ENCODE data around the gene TXN2.

Gene TXN2

DNA sequence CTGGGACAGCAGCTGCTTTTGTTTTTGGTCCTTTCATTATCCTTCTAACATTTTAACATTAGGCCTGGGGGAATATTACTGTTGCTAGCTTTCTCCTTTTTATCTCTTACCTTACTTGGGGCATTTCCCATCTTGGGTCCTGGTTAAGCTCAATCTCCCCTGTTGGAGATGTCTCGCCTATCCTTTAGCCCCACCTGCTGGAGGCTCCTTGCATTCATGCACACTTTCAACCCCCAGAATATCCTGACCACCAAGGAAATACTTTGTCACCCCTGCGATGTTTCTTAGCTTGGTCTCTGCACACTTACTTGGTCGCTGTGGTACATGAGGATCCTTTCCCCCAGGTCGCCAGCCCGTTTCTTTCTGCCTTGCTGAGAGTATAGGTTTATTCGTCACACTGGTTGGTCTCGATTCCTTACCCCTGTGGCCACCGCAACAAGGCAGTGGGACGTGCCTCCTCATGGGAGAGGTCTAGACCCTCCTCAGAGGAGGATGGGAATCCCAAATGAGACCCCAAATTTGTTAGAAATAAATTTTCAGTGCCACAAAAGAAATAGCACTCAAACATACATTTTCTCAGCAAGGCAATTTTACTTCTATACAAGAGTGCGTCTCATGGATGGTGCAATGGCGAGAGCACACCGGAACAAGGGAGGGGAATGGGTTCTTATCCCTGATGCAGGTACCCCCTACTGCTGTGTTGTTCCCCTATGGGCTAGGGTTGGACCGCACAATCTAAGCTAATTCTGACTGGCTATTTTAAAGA is 5.4 kb upstream of the TXN2 start:
- peak; percentile 27 to 59 (median 44) for DNase-seq (ENCODE audit: low read depth in 2 of 3, low spot score in 1 of 3)

DNA sequence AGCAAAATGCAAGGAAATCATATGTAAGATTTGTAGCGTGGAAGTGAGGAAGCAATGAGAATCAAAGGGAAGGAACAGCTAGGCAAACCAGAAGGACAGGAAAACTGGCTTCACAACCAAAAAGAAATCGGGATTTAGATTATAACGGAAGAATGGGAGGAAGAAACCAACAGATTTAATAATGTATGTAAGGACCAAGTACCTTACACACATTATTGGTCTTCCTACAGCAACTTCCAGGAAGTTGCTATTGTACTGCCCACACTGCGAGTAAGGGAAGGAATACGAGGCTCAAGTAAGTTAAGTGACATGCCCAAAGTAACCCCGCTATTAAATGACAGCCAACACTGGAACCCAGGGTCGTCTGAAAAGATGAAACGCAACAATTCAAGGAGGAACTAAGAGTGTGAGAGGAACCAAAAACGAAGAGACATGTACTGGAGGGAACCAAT is 473 bp downstream of the TXN2 start:
- DNase-seq (ENCODE audit: low read depth in 2 of 3, low spot score in 1 of 3) = no peak

DNA sequence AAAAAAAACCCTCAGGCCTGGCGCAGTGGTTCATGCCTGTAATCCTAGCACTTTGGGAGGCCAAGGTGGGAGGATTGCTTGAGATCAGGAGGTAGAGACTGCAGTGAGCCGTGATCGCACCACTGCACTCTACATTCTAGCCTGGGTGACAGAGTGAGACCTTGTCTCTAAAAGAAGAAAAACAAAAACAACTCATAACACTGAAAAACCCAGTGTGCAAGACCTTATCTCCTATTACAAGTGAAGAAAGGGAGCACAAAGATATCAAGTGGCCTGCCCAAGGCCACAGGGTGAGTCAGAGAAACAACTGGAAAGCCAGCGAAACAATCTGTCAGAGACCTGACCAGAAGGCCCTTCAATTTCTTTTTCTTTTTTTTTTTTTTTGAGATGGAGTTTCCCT is 2.5 kb downstream of the TXN2 start:
- DNase-seq (ENCODE audit: low read depth in 2 of 3, low spot score in 1 of 3) = no peak

DNA sequence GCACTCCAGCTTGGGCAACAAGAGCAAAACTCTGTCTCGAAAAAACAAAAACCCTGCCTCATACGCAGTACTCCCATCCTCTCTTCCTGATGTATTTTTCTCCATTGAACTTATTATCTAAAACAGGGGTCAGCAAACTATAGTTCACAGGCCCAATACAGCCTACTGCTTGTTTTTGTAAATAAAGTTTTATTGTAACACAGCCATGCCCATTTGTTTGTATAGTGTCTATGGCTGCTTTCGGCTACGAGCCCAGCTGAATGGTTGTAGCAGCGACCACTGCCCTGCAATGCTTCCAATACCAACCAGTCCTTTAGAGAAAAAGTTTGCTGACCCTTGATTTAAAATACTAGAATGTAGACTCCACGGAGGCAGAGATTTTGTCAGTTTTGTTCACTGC is 6.1 kb downstream of the TXN2 start:
- no peak for DNase-seq (ENCODE audit: low read depth in 2 of 3, low spot score in 1 of 3)

DNA sequence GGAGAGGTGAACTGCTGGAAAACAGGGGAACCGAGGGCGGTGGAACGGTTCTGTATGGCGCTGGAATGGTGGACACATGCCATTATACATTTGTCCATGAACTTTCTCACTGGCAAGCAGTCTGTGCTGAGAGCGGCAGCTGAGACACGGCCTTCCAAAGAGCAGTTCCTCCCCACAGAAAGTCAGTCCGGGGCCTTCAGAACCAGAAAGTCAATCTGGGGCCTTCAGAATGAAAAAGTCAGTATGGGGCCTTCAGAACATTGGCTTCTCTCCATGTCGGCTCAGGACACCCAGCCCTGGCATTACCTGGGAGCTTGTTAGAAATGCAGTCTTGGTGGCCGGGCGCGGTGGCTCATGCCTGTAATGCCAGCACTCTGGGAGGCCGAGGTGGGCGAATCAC is 8.8 kb downstream of the TXN2 start:
- no peak for DNase-seq (ENCODE audit: low read depth in 2 of 3, low spot score in 1 of 3)

DNA sequence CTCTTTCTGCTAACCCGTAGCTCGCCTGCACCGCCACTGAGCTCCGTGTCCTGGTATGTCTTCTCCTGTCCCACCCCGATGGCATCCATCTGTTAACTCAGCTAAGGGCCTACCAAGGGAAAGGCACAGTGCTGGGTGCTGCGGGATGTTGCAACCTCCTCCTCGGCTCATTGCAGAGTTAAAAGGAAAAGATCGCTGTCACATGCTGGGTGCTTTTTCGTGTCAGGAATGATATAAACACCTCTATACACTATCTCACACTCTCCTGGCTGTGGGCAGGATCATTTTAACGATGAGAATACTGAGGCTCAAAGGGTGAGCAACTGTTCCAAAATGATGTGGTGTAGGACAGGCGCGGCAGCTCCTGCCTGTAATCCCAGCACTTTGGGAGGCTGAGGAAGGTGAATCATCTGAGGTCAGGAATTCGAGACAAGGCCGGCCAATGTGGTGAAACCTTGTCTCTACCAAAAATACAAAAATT is 10.1 kb downstream of the TXN2 start:
- DNase-seq (ENCODE audit: low read depth in 2 of 3, low spot score in 1 of 3) = no peak

DNA sequence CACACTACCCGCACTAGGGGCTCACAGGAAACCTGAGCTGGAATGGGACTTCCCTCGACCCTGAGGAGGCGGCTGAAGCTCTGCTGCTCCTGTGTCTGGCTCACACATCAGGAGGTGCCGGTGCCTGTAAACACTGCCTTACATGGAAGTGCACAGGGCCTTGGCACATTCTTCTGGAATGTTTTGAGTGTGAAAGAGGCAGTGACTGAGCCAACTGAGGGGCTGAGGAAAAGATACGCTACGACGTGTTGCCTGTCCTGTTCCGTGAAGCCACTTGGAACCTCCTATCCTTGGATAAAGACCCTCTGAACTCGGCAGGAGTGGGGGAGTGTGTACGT is 10.5 kb downstream of the TXN2 start:
- DNase-seq (ENCODE audit: low read depth in 2 of 3, low spot score in 1 of 3) = no peak

DNA sequence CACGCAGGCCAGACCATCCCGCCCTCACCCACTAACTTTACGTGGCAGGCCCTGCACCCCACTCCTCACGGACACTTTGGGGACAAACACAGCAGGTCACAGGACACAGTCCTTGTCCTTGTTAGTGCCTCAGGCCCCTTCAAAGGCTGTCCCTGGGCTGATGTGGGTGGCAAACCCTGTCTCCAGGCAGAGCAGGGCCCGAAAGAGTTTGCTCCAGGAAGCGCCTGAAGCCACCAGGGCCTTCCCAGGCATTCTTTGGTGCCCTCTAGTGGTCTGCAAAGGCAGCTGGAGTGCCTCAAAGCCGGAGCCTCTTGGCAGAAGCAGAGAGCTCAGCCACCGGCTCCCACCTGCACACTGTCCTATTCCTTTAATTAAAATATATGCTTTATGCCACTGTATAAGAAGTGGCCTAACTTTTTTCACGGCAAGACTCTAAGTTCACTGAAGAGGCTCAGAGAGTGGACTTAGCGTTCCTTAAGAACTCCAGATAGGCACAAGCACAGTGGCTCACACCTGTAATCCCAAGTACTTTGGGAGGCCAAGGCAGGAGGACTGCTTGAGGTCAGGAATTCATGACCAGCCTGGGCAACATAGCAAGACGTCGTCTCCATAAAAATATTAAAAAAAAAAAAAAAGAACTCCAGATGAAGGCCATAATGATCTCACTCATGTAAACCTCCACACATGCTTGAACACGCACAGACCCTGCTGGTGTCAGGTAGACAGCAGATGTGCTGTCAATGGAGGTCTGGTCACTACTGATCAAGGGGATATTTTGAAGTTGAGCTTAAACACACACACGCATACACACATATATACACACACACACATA is 11.1 kb downstream of the TXN2 start:
- DNase-seq (ENCODE audit: low read depth in 2 of 3, low spot score in 1 of 3) = peak; percentile 66 to 83 (median 72)

DNA sequence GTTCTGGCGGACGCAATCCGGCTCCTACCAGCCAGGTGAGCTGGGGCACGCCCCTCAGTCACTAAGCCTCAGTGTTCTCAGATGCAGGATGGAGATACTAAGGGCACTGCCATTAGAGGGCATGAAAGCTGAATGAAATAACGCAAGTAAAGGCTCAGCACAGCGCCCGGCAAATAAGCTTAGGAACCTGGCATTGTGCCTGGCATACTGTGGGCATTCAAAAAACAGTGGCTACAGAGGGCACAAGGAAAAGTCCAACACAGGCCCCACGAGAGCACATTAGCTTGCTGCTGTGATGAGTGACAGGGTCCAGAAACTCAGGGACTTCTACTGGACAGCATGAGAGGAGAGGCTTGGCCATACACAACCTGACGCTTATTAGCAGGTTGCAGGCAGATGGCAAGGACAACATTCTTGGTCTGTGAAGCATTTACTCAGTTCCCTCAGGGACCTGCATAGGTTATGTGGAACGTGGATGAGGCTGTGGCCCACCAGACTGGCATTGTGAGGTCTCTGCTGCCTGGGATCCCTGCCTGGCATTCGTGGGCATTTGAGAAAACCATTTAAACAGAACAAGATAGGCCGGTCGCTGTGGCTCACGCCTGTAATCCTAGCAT is 12.2 kb downstream of the TXN2 start:
- no peak for DNase-seq (ENCODE audit: low read depth in 2 of 3, low spot score in 1 of 3)

DNA sequence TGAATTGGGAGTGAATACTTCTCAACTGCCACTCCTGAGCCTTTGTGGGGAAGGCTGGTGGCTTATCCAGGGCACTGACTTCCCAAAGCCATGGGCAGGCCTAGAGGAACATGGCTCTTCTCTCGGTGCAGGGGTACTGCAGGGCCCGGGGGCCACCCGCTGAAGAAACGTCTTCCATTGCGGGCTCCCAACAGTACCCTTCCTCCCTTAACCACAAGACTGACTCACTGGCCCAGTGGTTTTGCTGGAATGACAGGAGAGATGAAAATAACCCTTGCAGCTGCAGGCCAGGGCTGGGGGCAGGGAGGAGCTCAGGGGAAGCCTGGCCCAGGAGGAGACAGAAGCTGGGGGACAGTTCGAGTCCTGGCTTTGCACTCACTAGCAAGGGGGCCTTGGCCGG is 13.5 kb downstream of the TXN2 start:
- peak in 1 of 3 donors; percentile 8 for DNase-seq (ENCODE audit: low read depth in 2 of 3, low spot score in 1 of 3)

DNA sequence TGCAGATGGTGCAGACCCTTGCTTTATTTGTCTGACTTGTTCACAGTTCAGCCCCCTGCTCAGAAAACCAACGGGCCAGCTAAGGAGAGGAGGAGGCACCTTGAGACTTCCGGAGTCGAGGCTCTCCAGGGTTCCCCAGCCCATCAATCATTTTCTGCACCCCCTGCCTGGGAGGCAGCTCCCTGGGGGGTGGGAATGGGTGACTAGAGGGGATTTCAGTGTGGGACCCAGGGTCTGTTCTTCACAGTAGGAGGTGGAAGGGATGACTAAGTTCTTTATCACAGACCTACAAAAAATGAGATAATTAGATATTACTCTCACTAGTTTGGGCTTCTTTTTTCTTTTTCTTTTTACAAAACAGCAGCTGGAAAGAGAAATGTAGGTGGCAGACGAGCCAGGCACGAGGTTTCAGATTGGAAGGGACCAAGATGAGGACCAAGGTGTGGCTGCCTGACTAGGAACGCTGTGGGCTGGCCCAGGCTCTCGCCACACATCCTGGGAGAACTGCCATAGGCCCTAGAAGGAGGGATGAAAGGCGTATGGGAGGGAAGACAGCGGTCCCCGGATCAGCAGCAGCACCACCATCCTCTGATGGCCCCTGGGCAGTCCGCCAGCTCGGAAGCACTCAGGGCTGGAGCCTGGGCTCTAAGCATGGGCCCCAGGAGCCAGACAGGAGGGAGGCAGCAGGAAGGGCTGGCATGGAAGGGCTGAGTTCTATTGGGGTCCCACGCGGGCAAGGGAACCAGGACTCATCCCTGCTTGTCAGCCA is 14.2 kb downstream of the TXN2 start:
- DNase-seq (ENCODE audit: low read depth in 2 of 3, low spot score in 1 of 3) = no peak

DNA sequence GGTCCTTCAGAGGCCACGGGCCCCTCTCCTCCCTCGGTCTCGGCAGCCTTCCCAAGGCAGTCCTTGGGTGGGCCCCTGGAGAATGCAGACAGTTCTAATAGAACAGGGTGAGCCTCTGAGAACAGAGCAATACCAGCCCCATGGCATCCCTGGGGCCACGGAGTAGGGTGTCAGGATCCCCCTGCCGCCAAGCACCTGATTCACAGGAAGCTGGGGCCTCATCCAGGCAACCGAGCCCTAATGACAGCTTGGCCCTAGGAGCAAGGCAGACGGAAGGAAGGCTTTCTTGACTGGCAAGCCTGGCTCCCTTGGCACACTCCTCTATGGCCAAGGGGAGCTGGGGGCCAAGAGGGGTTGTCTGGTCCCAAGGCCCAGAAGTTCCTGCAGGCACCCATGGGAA is 15.2 kb downstream of the TXN2 start:
- no peak for DNase-seq (ENCODE audit: low read depth in 2 of 3, low spot score in 1 of 3)

DNA sequence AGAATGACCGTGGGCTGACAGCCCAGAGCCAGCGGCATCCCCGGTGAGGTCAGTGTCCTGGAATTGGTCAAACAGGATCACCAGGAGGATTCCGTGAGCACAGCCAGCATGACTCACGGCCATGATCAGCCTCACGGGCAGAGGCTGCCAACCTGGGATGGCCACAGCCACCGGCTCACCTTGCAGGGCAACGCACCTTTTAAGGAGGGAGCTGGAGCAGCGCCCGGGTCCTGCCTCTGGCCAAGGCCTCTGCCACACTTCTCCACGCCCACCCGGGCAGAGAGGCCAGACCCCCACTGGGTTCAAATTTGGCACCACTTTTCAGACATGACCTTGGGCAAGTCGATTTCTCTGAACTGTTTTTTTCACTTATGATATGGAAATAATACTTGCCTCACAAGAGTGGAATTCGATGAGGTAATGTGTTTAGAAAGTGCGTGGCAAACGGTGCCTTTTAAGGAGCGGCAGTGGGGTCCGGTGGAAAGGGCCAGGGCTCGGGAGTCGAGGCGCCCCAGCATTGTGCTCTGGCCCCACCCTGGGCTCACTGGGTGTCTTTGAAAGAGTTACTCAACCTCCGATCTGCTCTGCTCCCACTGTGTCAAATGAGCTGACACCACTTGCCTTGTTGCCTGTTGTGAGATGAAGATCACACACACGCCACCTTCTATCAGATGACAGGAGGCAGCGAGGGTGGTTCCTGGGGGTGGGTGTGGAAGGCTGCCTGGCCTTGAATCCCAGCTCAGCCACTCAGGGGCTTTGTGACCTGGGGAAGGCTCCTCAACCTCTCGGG is 16.0 kb downstream of the TXN2 start:
- DNase-seq (ENCODE audit: low read depth in 2 of 3, low spot score in 1 of 3) = no peak

DNA sequence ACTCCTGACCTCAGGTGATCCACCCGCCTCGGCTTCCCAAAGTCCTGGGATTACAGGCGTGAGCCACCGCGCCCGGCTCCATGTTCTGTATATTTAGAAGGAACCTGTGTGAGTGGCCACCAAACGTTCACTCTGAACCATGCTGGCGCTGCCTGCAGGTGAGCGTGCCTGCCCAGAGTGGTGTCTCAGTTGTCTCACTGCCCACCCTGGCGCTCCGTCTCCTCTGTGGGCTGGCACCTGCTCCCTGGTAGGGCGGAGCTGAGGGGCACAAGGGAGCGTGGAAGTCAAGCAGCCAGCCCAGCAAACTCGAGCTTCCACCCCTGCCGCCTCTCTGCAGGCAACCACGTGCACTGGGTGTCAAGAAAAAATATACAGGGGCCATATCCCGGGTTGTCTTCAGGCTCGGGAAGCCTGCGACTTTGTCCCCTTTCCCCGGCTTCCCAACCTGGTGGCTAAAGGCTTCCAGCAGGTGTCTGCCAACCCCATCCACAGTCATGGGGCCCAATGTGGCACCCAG is 16.7 kb downstream of the TXN2 start:
- DNase-seq (ENCODE audit: low read depth in 2 of 3, low spot score in 1 of 3) = no peak

DNA sequence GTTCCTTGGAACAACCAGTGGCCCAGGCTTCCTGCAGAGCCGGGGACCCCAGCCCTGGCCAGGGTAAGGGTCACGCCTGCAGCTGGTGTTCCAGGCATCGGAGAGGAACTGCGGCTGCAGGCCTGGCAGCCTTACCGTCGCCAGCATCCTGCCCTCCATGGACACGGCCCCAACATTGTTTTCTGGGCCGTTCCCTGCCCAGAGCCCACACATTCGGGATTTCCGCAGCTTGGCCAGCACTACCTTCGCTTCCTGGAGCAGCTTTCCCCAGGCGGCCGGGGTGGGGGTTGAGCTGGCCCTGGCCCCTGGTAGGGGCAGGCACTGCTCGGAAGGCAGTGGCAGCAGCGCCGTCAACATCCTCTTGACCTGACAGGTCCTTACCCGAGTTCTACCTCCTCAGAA is 17.7 kb downstream of the TXN2 start:
- DNase-seq (ENCODE audit: low read depth in 2 of 3, low spot score in 1 of 3) = no peak

DNA sequence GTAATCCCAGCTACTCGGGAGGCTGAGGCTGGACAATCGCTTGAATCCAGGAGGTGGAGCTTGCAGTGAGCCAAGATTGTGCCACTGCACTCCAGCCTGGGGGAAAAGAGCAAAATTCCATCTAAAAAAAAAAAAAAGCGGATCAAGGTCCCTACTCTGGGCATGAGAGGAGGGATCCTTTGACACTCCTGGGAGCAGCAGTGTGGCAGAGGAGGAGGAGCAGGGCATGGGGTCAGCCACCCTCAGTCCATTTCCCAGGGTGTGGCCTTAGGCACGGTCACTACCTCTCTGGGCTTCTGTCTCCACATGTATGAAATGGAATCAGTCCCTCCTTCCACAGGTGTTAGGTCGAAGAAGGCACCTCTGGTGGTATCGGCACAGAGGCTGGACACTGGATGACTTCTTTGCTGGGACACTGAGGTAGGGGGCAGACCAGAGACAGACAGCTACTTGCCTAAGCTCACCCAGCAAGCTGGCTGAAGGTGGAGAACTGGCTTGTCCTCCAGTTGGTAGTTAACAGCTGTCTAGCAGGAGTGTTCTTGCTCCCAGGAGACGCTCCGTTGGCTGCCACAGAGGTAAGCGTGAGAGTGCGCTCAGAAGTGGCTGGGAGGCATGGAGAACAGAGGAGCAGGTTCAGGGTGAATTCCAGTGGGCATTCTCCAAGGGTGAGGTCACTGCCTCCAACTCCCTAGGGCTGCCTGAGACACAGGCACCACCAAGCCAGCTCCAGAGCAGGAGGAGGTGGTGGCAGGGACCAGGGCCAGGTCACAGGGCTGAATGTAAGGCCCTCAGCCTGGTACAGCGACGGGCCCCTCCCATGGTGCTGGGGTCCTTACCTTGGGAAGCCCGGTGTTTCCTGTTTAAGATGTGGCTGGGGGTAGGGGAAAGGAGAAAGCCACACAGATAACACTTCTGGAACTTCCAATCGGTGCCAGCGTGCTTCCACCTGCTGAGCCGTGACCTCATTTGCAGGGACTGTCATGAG is 19.5 kb downstream of the TXN2 start:
- no peak for DNase-seq (ENCODE audit: low read depth in 2 of 3, low spot score in 1 of 3)

DNA sequence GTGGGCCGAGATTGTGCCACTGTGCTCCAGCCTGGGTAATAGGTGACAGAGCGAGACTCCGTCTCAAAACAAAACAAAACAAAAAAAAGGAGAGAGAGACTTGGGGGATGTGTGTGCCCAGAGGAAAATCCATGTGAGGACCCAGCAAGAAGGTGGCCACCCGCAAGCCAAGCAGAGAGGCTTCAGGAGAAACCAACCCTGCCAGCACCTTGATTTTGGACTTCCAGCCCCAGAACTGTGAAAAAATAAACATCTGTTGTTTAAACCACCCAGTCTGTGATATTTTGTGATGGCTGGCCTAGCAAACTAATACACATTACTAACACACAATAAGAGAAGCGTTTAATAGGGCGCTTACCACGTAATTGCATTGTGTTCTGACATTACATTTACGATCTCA is 21.2 kb downstream of the TXN2 start:
- DNase-seq (ENCODE audit: low read depth in 2 of 3, low spot score in 1 of 3) = no peak

DNA sequence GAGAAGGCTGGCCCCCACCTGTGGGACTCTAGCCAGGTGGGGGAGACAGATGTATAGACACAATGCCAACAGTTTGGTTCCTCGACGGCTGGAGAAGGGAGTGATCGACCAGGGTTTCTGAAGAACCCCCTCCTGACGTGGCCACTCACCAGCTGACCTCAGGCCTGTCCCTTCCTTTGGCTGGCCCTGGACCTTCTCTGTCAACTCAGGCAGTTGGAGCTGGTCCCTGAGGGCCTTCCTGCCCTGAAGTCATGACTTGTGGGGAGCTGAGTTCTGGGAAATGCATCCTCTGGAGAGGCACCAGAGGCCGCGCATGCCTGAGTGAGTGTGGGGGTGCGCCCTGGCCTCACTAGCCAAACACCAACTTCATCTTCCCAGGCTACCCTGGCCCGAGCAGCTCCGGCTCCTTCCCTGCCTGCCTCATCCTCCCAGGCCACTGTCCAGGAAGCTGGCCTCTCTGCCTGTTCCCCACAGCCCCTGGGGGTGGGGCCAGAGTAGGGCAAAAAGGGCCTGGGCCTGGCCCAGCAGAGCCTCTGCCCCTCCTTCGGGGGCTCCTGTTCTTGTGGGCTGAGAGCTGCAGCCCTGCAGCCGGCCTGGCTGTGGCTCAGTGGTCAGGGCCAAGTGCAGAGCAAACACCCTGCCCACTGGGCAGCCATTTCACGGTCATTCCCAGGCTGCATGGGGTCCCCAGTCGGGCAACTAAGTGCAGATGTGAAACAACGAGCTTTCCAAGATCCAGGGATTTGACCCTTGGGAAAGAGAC is 23.6 kb downstream of the TXN2 start:
- no peak for DNase-seq (ENCODE audit: low read depth in 2 of 3, low spot score in 1 of 3)

All from stimulated activated CD4-positive, alpha-beta T cell treated with anti-CD3 and anti-CD28 coated beads, Interleukin-12 subunit alpha, Interleukin-12 subunit beta, amount 100 ng/mL, for 48 hours (primary cell).